Subcutaneous abdominal adipose tissue (tissue), 5 donors: ENCODE data around the gene SUPT3H.

Source experiments
- H3K27ac ChIP-seq: one replicate; pipeline ENCODE4 v1.7.0; 2013; ENCODE audit warnings: low read depth, mild to moderate bottlenecking, inconsistent platforms, low read length, moderate library complexity
- H3K27me3 ChIP-seq, 5 donors: one replicate each; pipeline ENCODE4 v1.7.0; 2013; ENCODE audit warnings: low read length in 5 of 5, inconsistent platforms in 1 of 5; ENCODE audit not compliant: control insufficient read depth in 5 of 5, insufficient read depth in 4 of 5
- H3K36me3 ChIP-seq, 5 donors: one replicate each; pipeline ENCODE4 v1.7.0; 2013; ENCODE audit warnings: low read length in 5 of 5; ENCODE audit not compliant: control insufficient read depth in 5 of 5, insufficient read depth in 5 of 5
- H3K4me1 ChIP-seq, 5 donors: one replicate each; pipeline ENCODE4 v1.7.0; 2013; ENCODE audit warnings: low read length in 5 of 5, mild to moderate bottlenecking in 3 of 5, moderate library complexity in 1 of 5; ENCODE audit not compliant: control insufficient read depth in 5 of 5, insufficient read depth in 5 of 5
- H3K4me3 ChIP-seq, 5 donors: one replicate each; pipeline ENCODE4 v1.7.0; 2013; ENCODE audit warnings: low read length in 5 of 5, low read depth in 1 of 5
- H3K9ac ChIP-seq, 5 donors: one replicate each; pipeline ENCODE4 v1.7.0; 2013; ENCODE audit warnings: low read length in 5 of 5, mild to moderate bottlenecking in 4 of 5, moderate library complexity in 3 of 5
- H3K9me3 ChIP-seq, 5 donors: one replicate each; pipeline ENCODE4 v1.7.0; 2013; ENCODE audit warnings: low read length in 5 of 5; ENCODE audit not compliant: control insufficient read depth in 5 of 5
- donor health status: healthy.
- donor health status: healthy.
- donor health status: healthy.
- donor health status: healthy.
- donor health status: healthy.

The SUPT3H gene

DNA sequence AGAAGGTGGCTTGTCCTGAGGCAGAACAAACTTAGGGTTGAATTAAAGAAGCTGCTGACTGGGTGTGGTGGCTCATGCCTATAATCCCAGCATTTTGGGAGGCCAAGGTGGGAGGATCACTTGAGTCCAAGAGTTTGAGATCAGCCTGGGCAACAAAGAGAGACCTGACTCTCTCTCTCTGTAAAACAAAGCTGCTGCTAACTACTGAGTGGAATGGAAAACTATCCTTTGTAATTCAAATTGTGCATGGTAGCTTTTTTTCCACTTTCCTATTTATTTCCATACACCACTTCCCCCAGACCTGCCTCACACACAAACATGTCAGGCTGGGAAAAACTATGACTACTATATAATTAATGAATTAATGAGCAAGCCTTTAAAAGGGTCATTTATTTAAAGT is 553.2 kb downstream of the SUPT3H start:
- Histone ChIP-seq H3K4me1 (peaks cover 0 to 8% (median 0%) of the 10 kb centered on the region in 5 donors), H3K9me3 (no peaks in the 10 kb centered on the region)

DNA sequence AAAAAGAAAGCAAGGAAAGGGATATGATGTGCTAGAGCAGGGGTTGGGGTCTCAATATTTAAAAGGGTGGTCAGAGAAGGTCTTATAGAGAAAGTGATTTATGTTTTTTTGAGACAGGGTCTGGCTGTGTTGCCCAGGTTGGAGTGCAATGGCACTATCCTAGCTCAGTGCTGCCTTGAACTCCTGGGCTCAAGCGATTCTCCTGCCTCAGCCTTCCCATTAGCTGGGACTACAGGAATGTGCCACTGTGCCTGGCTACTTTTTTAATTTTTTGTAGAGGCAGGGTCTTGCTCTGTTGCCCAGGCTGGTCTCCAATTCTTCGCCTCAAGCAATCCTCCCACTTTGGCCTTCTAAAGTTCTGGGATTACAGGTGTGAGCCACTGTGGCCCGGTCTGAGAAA is 557.0 kb downstream of the SUPT3H start:
- Histone ChIP-seq H3K27ac (no peak overlapping the region), H3K4me3 (no peak overlapping the region), H3K9ac (no peak overlapping the region), H3K9me3 (peaks cover 0 to 5% (median 0%) of the 10 kb centered on the region in 5 donors), H3K36me3 (no peaks in the 10 kb centered on the region), H3K27me3 (no peaks in the 10 kb centered on the region), H3K4me1 (peaks cover 0 to 7% (median 0%) of the 10 kb centered on the region in 5 donors)

More for the DNA sequence above, 553.2 kb downstream of the SUPT3H start:
- no peak overlapping the region for H3K4me3 ChIP-seq
- H3K9ac ChIP-seq = no peak overlapping the region
- no peaks in the 10 kb centered on the region for H3K36me3 ChIP-seq
- H3K27ac ChIP-seq = no peak overlapping the region
- H3K27me3 ChIP-seq = no peaks in the 10 kb centered on the region

DNA sequence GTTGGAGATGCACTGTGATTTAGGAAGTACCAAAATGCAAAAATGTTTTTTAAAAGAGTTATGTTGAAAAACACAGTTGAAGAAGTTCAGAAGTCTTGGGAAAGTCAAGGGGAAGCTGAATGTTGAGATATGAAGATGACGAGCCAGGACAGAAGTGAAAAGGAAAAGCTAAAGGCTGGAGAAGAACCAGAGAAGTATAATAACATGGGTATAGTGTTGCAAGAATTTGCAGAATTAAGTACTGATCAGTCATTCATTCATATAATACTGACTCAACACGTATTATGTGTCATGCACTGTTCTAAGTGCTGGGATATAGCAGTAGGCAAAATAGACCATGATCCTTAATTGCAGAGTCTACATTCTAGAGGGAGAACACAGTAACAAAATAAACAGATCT is 557.4 kb downstream of the SUPT3H start:
- H3K9ac ChIP-seq = no peak overlapping the region
- H3K4me3 ChIP-seq = no peak overlapping the region
- H3K27ac ChIP-seq = no peak overlapping the region
- H3K9me3 ChIP-seq = peaks cover 0 to 5% (median 0%) of the 10 kb centered on the region in 5 donors
- H3K27me3 ChIP-seq = no peaks in the 10 kb centered on the region
- H3K36me3 ChIP-seq = no peaks in the 10 kb centered on the region
- H3K4me1 ChIP-seq = peaks cover 0 to 5% (median 0%) of the 10 kb centered on the region in 5 donors

DNA sequence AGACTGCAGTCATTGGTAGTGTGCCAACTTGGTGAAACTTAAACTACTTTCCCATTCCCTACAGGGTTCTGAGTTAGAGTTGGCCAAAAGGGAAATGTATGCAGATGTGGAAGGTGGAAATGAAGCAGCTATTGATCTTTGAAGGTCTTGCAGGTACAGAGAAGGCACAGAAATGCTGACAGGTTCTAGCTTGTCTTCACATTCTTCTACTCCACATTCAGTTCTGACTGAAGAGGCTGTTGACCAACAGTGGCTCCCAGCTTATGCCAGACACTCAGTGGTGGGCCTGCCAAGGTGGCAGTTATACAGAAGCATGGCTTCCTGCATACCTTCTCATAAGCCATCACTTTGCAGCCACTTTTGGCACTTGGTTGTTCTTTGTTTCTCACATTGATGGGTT is 566.3 kb downstream of the SUPT3H start:
- Histone ChIP-seq H3K9ac (no peak overlapping the region), H3K36me3 (no peaks in the 10 kb centered on the region), H3K4me3 (no peak overlapping the region), H3K4me1 (peaks cover 0 to 5% (median 0%) of the 10 kb centered on the region in 5 donors), H3K9me3 (no peaks in the 10 kb centered on the region), H3K27me3 (no peaks in the 10 kb centered on the region), H3K27ac (no peak overlapping the region)

DNA sequence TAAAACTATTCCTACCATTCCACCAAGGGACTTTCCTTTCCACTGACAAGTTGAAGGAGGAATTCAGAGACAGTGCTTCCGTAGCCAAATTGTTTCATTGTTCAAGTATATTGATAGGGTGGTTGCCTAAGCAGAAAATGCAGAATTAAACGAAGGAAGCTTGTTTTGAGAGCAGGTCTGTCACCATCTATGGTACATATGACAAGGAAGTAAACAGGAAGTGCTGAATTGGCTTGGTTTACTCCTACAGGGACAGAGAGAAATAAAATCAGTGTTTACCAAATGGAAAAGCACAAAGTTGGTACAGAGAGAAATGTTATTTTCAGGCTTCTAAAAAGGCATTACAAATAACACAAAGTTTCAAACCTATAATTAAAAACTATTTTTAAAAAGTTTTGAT is 568.5 kb downstream of the SUPT3H start:
- no peaks in the 10 kb centered on the region for H3K27me3 ChIP-seq
- no peaks in the 10 kb centered on the region for H3K36me3 ChIP-seq
- no peak overlapping the region for H3K9ac ChIP-seq
- H3K9me3 ChIP-seq = no peaks in the 10 kb centered on the region
- H3K27ac ChIP-seq = no peak overlapping the region
- peaks cover 0 to 5% (median 0%) of the 10 kb centered on the region in 5 donors for H3K4me1 ChIP-seq
- H3K4me3 ChIP-seq = no peak overlapping the region

DNA sequence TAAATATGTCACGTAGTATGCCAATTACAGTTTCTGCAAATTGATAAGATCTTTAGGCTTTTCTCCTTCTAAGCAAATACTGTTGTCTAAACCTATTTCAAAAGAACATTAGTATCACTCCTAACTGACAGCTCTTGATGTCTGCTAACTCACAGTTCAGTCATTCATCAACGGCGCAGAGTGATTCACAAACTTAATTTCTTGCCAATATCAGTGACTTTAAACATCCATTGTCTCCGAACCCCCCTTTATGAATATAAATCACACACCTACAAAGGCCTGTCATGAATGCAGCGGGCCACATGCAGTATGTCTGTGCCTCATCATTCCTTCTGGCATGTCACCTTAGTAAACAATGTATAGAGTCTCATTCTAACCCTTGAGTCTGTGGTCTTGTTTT is 569.6 kb downstream of the SUPT3H start:
- no peak overlapping the region for H3K4me3 ChIP-seq
- no peaks in the 10 kb centered on the region for H3K27me3 ChIP-seq
- H3K9me3 ChIP-seq = no peaks in the 10 kb centered on the region
- H3K9ac ChIP-seq = no peak overlapping the region
- H3K27ac ChIP-seq = no peak overlapping the region
- no peaks in the 10 kb centered on the region for H3K36me3 ChIP-seq
- peaks cover 0 to 5% (median 0%) of the 10 kb centered on the region in 5 donors for H3K4me1 ChIP-seq

DNA sequence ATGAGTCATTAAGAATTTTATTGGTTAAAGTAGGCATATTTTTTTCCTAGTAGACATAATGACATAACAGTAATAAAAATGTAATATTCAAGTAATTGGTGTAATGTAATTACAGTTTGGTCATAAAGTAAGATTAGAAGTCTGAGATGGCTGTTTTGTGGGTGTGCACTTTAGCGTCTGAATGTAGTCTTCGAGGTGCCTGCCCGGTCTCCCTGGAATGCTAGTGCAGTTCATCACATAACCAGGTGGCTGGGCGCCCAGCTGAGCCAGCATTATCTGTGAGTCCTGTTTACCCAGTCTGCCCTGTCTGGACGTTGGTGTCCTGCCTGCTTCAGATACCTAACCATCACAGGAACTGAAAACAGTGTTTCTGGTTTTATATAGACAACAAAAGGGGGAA is 571.1 kb downstream of the SUPT3H start:
- peaks cover 0 to 5% (median 0%) of the 10 kb centered on the region in 5 donors for H3K4me1 ChIP-seq
- H3K27ac ChIP-seq = no peak overlapping the region
- no peaks in the 10 kb centered on the region for H3K27me3 ChIP-seq
- no peaks in the 10 kb centered on the region for H3K36me3 ChIP-seq
- H3K4me3 ChIP-seq = no peak overlapping the region
- H3K9ac ChIP-seq = no peak overlapping the region
- H3K9me3 ChIP-seq = no peaks in the 10 kb centered on the region

DNA sequence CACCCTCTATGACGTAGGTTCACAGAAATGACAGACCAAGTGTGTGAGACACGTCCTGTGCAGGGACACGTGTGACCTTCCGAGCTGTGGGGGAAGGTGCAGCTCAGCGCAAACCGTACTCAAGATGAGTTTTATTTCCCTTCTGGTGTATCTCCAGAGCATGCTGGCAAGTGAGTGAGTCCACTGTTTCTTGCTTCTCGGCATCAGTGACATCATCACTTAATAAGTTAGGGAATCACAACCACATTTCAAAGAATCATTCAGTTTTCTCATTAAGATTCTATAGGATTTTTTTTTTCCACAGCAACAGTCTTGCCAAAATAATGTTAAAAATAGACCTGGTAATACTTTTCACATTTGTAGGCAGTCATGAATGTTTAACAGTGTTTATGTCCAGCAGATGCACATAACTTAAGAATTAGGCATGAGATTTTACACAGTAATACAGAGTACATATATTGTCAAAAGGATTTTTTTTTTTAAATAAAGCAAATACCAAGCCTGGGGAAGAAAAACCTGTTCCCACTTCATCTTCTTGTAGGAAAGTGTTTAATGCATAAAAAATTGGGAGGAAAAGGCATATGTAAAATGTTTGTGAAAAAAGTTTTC is 572.4 kb downstream of the SUPT3H start:
- Histone ChIP-seq H3K36me3 (no peaks in the 10 kb centered on the region), H3K9me3 (no peaks in the 10 kb centered on the region)

DNA sequence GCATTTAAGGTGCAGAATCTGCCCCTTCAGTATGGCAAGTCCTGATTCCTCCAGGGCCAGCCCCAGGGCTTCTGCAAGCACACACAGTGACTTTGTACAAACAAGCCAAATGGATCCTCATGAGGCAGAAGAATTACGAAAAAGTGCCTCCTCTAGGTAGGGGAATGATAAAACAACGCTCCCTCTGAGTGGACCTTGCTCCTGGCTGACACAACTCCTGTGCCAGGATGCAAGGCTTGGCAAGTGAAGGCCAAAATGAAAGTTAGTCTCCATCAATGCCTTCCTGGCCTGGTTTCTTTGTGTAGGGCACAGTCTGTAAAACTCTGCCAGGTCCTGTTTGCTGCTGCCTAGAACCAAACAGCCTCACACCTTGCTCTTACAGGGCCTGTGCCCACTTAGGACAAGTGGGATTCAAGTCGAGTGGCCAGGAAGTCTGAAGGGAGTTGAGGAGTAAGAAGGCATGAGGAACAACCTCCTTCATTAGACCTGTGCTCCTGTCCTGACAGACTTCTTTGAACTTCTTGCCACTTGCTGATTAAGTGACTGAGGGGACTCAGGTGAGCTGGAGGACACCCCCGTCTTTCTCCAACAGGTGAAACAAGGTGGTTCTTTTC is 573.1 kb downstream of the SUPT3H start:
- H3K9me3 ChIP-seq = no peaks in the 10 kb centered on the region
- no peak overlapping the region for H3K4me3 ChIP-seq
- H3K27ac ChIP-seq = no peak overlapping the region
- peaks cover 0 to 9% (median 5%) of the 10 kb centered on the region in 5 donors for H3K4me1 ChIP-seq
- no peaks in the 10 kb centered on the region for H3K36me3 ChIP-seq
- H3K9ac ChIP-seq = no peak overlapping the region
- H3K27me3 ChIP-seq = peaks cover 0 to 3% (median 0%) of the 10 kb centered on the region in 5 donors

More for the DNA sequence above, 572.4 kb downstream of the SUPT3H start:
- Histone ChIP-seq H3K9ac (no peak overlapping the region), H3K27me3 (peaks cover 0 to 3% (median 0%) of the 10 kb centered on the region in 5 donors), H3K4me3 (no peak overlapping the region), H3K27ac (no peak overlapping the region), H3K4me1 (peaks cover 0 to 7% (median 2%) of the 10 kb centered on the region in 5 donors)

DNA sequence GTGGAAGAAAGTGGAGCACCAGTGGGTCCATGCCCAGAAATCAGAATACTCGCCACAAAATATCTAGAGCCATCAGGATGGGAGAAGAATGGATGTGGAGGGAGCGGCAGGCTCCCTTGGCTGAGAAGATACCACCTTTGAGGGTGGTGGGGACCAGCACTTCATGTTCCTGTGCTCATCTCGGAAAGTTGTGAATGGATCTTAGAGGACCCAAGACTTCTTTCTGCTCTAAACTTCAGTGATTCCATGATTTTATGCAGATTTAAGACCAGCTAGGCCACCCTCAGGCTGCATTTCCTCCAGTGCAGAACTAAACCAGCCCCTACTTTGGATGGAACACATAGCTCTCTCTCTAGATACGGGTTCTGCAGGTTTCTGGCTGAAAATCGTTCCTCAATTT is 573.7 kb downstream of the SUPT3H start:
- Histone ChIP-seq H3K27me3 (peaks cover 0 to 3% (median 0%) of the 10 kb centered on the region in 5 donors), H3K4me3 (no peak overlapping the region), H3K9ac (no peak overlapping the region), H3K9me3 (no peaks in the 10 kb centered on the region), H3K4me1 (peaks cover 0 to 9% (median 1%) of the 10 kb centered on the region in 5 donors), H3K27ac (no peak overlapping the region), H3K36me3 (no peaks in the 10 kb centered on the region)
